Cerebellar cortex (tissue), 1 donor: Measurements from ENCODE around the gene GUK1.

Experiments used
- DNase-seq: peaks from one replicate; pipeline ENCODE4 v3.0.0-alpha.2; 2015; ENCODE audit warnings: low spot score

GUK1 gene

GRCh38 chr1:228139931-228140723 lies at the start of gene GUK1:
TSS of gene GUK1 (plus strand) at chr1:228140279. CDS start at chr1:228140303, 24 bp downstream.
- peak; percentile 99 for DNase-seq

GRCh38 chr1:228090613-228091081 lies 49.4 kb upstream of the GUK1 start:
- DNase-seq: no peak

GRCh38 chr1:228091084-228091483 lies 49.0 kb upstream of the GUK1 start:
- no peak for DNase-seq

GRCh38 chr1:228092342-228093049 lies 47.6 kb upstream of the GUK1 start:
- DNase-seq: no peak

- DNase-seq: no peak
Observed at GRCh38 chr1:228093050-228093906, 46.8 kb upstream of the GUK1 start.

GRCh38 chr1:228094432-228095016 lies 45.6 kb upstream of the GUK1 start:
- DNase-seq: no peak

- no peak for DNase-seq
Observed at GRCh38 chr1:228095161-228095560, 44.9 kb upstream of the GUK1 start.

- no peak for DNase-seq
Observed at GRCh38 chr1:228095938-228096337, 44.1 kb upstream of the GUK1 start.

- DNase-seq: no peak
Observed at GRCh38 chr1:228096416-228097332, 43.4 kb upstream of the GUK1 start.

- no peak for DNase-seq
Observed at GRCh38 chr1:228097333-228098081, 42.6 kb upstream of the GUK1 start.

GRCh38 chr1:228098323-228098931 lies 41.7 kb upstream of the GUK1 start:
- DNase-seq: no peak

GRCh38 chr1:228099331-228099732 lies 40.7 kb upstream of the GUK1 start:
- DNase-seq: no peak

GRCh38 chr1:228100822-228101613 lies 39.1 kb upstream of the GUK1 start:
- DNase-seq: no peak

GRCh38 chr1:228101614-228101993 lies 38.5 kb upstream of the GUK1 start:
- DNase-seq: no peak

- no peak for DNase-seq
Observed at GRCh38 chr1:228101994-228102790, 37.9 kb upstream of the GUK1 start.

GRCh38 chr1:228102791-228103620 lies 37.1 kb upstream of the GUK1 start, which contains the start of gene C1orf35:
TSS of gene C1orf35 (minus strand) at chr1:228103325. CDS start at chr1:228103227, 98 bp downstream.
- DNase-seq: peak; percentile 90
